ENCODE results near the gene NEURL3.

Gene NEURL3

DNA sequence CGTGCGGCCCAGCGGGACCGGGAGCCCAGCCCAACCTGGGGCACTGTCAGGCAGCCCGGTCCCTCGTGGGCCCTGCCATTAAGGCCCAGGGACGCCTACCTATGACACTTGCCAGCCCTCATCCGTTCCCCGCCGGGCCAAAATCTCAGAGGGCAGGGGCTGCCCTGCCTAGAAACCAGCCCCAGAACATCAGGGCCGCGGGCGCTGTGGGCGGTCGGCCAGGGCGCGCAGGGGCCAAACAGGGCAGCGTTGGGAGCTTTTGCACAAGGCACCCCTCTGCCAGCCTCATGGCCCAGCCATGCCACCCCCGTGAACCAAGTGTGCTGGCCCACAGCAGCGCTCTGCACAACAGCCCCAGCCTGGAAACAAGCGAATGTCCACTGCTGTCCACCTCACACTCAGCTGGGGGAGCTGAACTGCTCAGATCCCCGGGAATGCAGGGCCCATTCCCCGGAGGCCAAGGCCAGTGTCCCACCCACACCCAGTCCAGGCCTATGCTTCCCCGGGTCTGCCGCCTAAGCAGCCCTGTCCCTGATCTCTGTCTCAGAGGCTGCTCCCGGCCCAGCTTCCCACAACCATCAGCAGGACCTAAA lies 3.5 kb upstream of the NEURL3 start:
- peak overlapping the region; percentile 97 for H2BK15ac ChIP-seq (ENCODE audit: low read length)
- H2AK5ac ChIP-seq (ENCODE audit: low read depth, low read length), result peak overlapping the region; percentile 92
- peaks cover 0 to 27% (median 20%) of the 10 kb centered on the region in 3 experiments for H3K27me3 ChIP-seq (ENCODE audit: control insufficient read depth in 3 of 3, insufficient read depth in 3 of 3, low read depth in 1 of 3, low read length in 3 of 3)
- no peak overlapping the region for H2BK5ac ChIP-seq (ENCODE audit: low read length)
- no peak overlapping the region for H3K4me3 ChIP-seq (ENCODE audit: low read length in 2 of 2)
- peak overlapping the region; percentile 78 for H2AFZ ChIP-seq (ENCODE audit: low read length)
- peak overlapping the region; percentile 70 for H3K23ac ChIP-seq (ENCODE audit: low read depth, low read length, poor library complexity)
- no peak overlapping the region for H3K27ac ChIP-seq (replicated peaks; ENCODE audit: low read length)
- no peak for DNase-seq (ENCODE audit: low spot score)
- H3K18ac ChIP-seq (ENCODE audit: low read length), result peak overlapping the region; percentile 87
- H4K91ac ChIP-seq (ENCODE audit: low read depth, low read length, poor library complexity), result no peak overlapping the region
- H3K36me3 ChIP-seq (replicated peaks in 1 of 2; ENCODE audit: control insufficient read depth in 2 of 2, insufficient read depth in 2 of 2, low read length in 2 of 2), result no peaks in the 10 kb centered on the region
- no CpG with 5 or more reads among the region's 26 CpGs for WGBS, 2 donors (ENCODE audit: extremely low coverage in 2 of 2, insufficient read length in 2 of 2, insufficient replicate concordance in 1 of 2)
- peak overlapping the region; percentile 51 for H3K4me2 ChIP-seq (ENCODE audit: insufficient read depth, low read length, poor library complexity, severe bottlenecking)
- H3K9ac ChIP-seq (ENCODE audit: low read depth, low read length, poor library complexity), result peak overlapping the region; percentile 51
- no peaks in the 10 kb centered on the region for H3K79me1 ChIP-seq (ENCODE audit: low read depth, low read length)
- no peaks in the 10 kb centered on the region for H3K9me3 ChIP-seq (replicated peaks in 1 of 2; ENCODE audit: control insufficient read depth in 2 of 2, insufficient read depth in 1 of 2, low read depth in 1 of 2, low read length in 2 of 2)
- H3K4ac ChIP-seq (ENCODE audit: low read length), result peak overlapping the region; percentile 79
- no peak overlapping the region for H4K8ac ChIP-seq (ENCODE audit: low read depth, low read length)
- H2BK12ac ChIP-seq (ENCODE audit: low read length), result peak overlapping the region; percentile 47
- H3K14ac ChIP-seq (ENCODE audit: low read length), result no peak overlapping the region
- H2BK120ac ChIP-seq (ENCODE audit: low read depth, low read length), result no peak overlapping the region
- peaks cover 3 to 5% of the 10 kb centered on the region in 2 donors for H3K4me1 ChIP-seq (ENCODE audit: control insufficient read depth in 2 of 2, insufficient read depth in 1 of 2, low read depth in 1 of 2, low read length in 2 of 2)

DNA sequence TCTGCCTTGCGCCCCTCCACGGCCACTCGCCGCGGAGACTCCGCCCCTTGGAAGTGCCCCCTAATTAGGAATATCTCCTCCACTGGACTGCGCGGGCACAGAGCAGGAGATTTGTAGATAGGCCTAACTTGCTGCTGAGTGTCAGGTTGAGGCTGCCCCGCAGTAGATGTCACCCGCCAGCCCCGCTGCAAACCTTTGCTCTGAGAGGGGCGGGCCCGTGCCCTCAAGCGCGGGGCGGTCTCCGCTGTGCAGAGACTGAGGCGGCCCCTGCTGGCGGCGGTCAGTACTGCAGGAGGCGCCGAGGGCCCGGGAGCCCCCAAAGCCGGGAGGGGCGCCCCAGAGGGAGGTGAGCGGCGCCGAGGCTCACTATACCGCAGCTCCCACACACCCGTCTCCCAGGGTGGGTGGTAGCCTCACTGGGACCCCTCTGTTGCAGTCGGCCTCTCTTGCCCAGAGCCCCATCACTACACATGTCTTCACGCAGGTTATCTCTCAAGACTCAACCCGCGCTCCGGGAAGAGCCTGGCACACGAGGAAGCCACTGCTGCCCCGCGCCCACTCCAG lies 2.9 kb upstream of the NEURL3 start:
- no CpG with 5 or more reads among the region's 38 CpGs for WGBS, 2 donors (ENCODE audit: extremely low coverage in 2 of 2, insufficient read length in 2 of 2, insufficient replicate concordance in 1 of 2)
- peak overlapping the region; percentile 47 for H2BK12ac ChIP-seq (ENCODE audit: low read length)
- no peak overlapping the region for H4K8ac ChIP-seq (ENCODE audit: low read depth, low read length)
- H3K14ac ChIP-seq (ENCODE audit: low read length), result no peak overlapping the region
- peak; percentile 76 for DNase-seq (ENCODE audit: low spot score)
- no peaks in the 10 kb centered on the region for H3K79me1 ChIP-seq (ENCODE audit: low read depth, low read length)
- no peak overlapping the region for H2BK5ac ChIP-seq (ENCODE audit: low read length)
- peak overlapping the region; percentile 58 for H2AFZ ChIP-seq (ENCODE audit: low read length)
- peak overlapping the region; percentile 87 for H3K18ac ChIP-seq (ENCODE audit: low read length)
- H3K36me3 ChIP-seq (replicated peaks in 1 of 2; ENCODE audit: control insufficient read depth in 2 of 2, insufficient read depth in 2 of 2, low read length in 2 of 2), result no peaks in the 10 kb centered on the region
- H2BK15ac ChIP-seq (ENCODE audit: low read length), result peak overlapping the region; percentile 97
- no peak overlapping the region for H3K27ac ChIP-seq (replicated peaks; ENCODE audit: low read length)
- peak overlapping the region; percentile 79 for H3K4ac ChIP-seq (ENCODE audit: low read length)
- H3K23ac ChIP-seq (ENCODE audit: low read depth, low read length, poor library complexity), result peak overlapping the region; percentile 70
- no peaks in the 10 kb centered on the region for H3K9me3 ChIP-seq (replicated peaks in 1 of 2; ENCODE audit: control insufficient read depth in 2 of 2, insufficient read depth in 1 of 2, low read depth in 1 of 2, low read length in 2 of 2)
- peaks cover 0 to 27% (median 20%) of the 10 kb centered on the region in 3 experiments for H3K27me3 ChIP-seq (ENCODE audit: control insufficient read depth in 3 of 3, insufficient read depth in 3 of 3, low read depth in 1 of 3, low read length in 3 of 3)
- H3K4me3 ChIP-seq (ENCODE audit: low read length in 2 of 2), result no peak overlapping the region
- H4K91ac ChIP-seq (ENCODE audit: low read depth, low read length, poor library complexity), result no peak overlapping the region
- no peak overlapping the region for H2BK120ac ChIP-seq (ENCODE audit: low read depth, low read length)
- peak overlapping the region; percentile 59 for H3K4me2 ChIP-seq (ENCODE audit: insufficient read depth, low read length, poor library complexity, severe bottlenecking)
- H3K9ac ChIP-seq (ENCODE audit: low read depth, low read length, poor library complexity), result peak overlapping the region; percentile 51
- peak overlapping the region; percentile 92 for H2AK5ac ChIP-seq (ENCODE audit: low read depth, low read length)
- peaks cover 3 to 5% of the 10 kb centered on the region in 2 donors for H3K4me1 ChIP-seq (ENCODE audit: control insufficient read depth in 2 of 2, insufficient read depth in 1 of 2, low read depth in 1 of 2, low read length in 2 of 2)

- Histone ChIP-seq H2BK15ac (ENCODE audit: low read length) (no peak overlapping the region), H3K4me1 (ENCODE audit: control insufficient read depth in 2 of 2, insufficient read depth in 1 of 2, low read depth in 1 of 2, low read length in 2 of 2) (peaks cover 3 to 5% of the 10 kb centered on the region in 2 donors), H2BK12ac (ENCODE audit: low read length) (no peak overlapping the region), H3K27ac (replicated peaks; ENCODE audit: low read length) (no peak overlapping the region), H3K27me3 (ENCODE audit: control insufficient read depth in 3 of 3, insufficient read depth in 3 of 3, low read depth in 1 of 3, low read length in 3 of 3) (peaks cover 0 to 27% (median 20%) of the 10 kb centered on the region in 3 experiments), H2BK5ac (ENCODE audit: low read length) (no peak overlapping the region), H3K4me3 (ENCODE audit: low read length in 2 of 2) (no peak overlapping the region), H2BK120ac (ENCODE audit: low read depth, low read length) (no peak overlapping the region), H3K23ac (ENCODE audit: low read depth, low read length, poor library complexity) (no peak overlapping the region), H3K14ac (ENCODE audit: low read length) (no peak overlapping the region), H3K4ac (ENCODE audit: low read length) (no peak overlapping the region), H2AFZ (ENCODE audit: low read length) (no peak overlapping the region), H3K79me1 (ENCODE audit: low read depth, low read length) (no peaks in the 10 kb centered on the region), H3K4me2 (ENCODE audit: insufficient read depth, low read length, poor library complexity, severe bottlenecking) (no peak overlapping the region), H3K9ac (ENCODE audit: low read depth, low read length, poor library complexity) (no peak overlapping the region), H3K36me3 (replicated peaks in 1 of 2; ENCODE audit: control insufficient read depth in 2 of 2, insufficient read depth in 2 of 2, low read length in 2 of 2) (no peaks in the 10 kb centered on the region), H4K8ac (ENCODE audit: low read depth, low read length) (no peak overlapping the region), H2AK5ac (ENCODE audit: low read depth, low read length) (no peak overlapping the region), H3K9me3 (replicated peaks in 1 of 2; ENCODE audit: control insufficient read depth in 2 of 2, insufficient read depth in 1 of 2, low read depth in 1 of 2, low read length in 2 of 2) (no peaks in the 10 kb centered on the region), H4K91ac (ENCODE audit: low read depth, low read length, poor library complexity) (no peak overlapping the region), H3K18ac (ENCODE audit: low read length) (no peak overlapping the region)
- no peak for DNase-seq (ENCODE audit: low spot score)
- WGBS, 2 donors (ENCODE audit: extremely low coverage in 2 of 2, insufficient read length in 2 of 2, insufficient replicate concordance in 1 of 2), result no CpG with 5 or more reads among the region's 7 CpGs
Measured at GRCh38 chr2:96506907-96507240, 1.7 kb upstream of the NEURL3 start.

DNA sequence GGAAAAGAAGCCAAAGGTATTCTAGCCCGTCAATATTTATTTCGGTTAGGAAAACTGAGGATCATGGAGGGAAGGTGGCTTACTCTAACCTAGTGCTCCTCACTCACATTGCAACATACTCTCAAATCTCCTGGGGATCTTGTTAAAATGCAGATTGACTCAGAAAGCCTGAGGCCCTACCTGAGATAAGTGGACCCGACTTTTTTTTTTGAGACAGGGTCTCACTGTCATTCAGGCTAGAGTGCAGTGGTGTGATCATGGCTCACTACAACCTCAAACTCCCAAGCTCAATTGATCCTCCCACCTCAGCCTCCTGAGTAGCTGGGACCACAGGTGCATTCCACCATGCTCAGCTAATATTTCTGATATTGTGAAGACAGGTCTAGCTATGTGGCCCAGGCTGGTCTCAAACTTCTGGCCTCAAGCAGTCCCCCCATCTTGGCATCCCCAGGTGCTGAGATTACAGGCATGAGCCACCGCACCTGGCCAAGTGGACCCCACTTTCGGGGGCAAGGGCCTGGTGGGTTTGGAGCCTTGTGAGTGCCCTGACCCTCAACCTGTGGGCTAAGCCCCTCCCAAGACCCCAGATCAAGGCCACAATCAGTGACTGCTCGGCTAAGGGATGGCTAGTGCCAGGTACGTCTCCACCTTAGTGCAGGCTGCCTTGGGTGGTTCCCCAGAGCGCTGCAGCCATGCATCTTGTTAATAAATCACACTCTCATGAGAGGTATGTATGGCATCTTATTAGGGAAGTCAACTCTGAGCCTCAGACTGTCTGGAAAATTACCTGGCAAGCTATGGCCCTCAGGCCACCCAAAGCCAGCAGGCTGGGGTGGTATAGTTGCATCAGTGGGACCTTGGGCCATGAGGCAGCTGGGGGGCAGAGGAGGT lies 1.1 kb upstream of the NEURL3 start:
- no peak overlapping the region for H2BK5ac ChIP-seq (ENCODE audit: low read length)
- H4K91ac ChIP-seq (ENCODE audit: low read depth, low read length, poor library complexity), result no peak overlapping the region
- no peak overlapping the region for H4K8ac ChIP-seq (ENCODE audit: low read depth, low read length)
- H2BK120ac ChIP-seq (ENCODE audit: low read depth, low read length), result no peak overlapping the region
- H3K36me3 ChIP-seq (replicated peaks in 1 of 2; ENCODE audit: control insufficient read depth in 2 of 2, insufficient read depth in 2 of 2, low read length in 2 of 2), result no peaks in the 10 kb centered on the region
- H3K18ac ChIP-seq (ENCODE audit: low read length), result peak overlapping the region; percentile 27
- no peak overlapping the region for H2BK12ac ChIP-seq (ENCODE audit: low read length)
- H2AK5ac ChIP-seq (ENCODE audit: low read depth, low read length), result peak overlapping the region; percentile 83
- no peak overlapping the region for H3K23ac ChIP-seq (ENCODE audit: low read depth, low read length, poor library complexity)
- H3K4ac ChIP-seq (ENCODE audit: low read length), result peak overlapping the region; percentile 3
- WGBS, 2 donors (ENCODE audit: extremely low coverage in 2 of 2, insufficient read length in 2 of 2, insufficient replicate concordance in 1 of 2), result no CpG with 5 or more reads among the region's 8 CpGs
- no peak overlapping the region for H3K14ac ChIP-seq (ENCODE audit: low read length)
- H3K79me1 ChIP-seq (ENCODE audit: low read depth, low read length), result no peaks in the 10 kb centered on the region
- no peak overlapping the region for H3K4me3 ChIP-seq (ENCODE audit: low read length in 2 of 2)
- no peak overlapping the region for H3K4me2 ChIP-seq (ENCODE audit: insufficient read depth, low read length, poor library complexity, severe bottlenecking)
- peaks cover 3 to 11% of the 10 kb centered on the region in 2 donors for H3K4me1 ChIP-seq (ENCODE audit: control insufficient read depth in 2 of 2, insufficient read depth in 1 of 2, low read depth in 1 of 2, low read length in 2 of 2)
- H3K27me3 ChIP-seq (ENCODE audit: control insufficient read depth in 3 of 3, insufficient read depth in 3 of 3, low read depth in 1 of 3, low read length in 3 of 3), result peaks cover 0 to 24% (median 20%) of the 10 kb centered on the region in 3 experiments
- H3K9me3 ChIP-seq (replicated peaks in 1 of 2; ENCODE audit: control insufficient read depth in 2 of 2, insufficient read depth in 1 of 2, low read depth in 1 of 2, low read length in 2 of 2), result no peaks in the 10 kb centered on the region
- H3K9ac ChIP-seq (ENCODE audit: low read depth, low read length, poor library complexity), result no peak overlapping the region
- H2BK15ac ChIP-seq (ENCODE audit: low read length), result no peak overlapping the region
- no peak overlapping the region for H2AFZ ChIP-seq (ENCODE audit: low read length)
- no peak overlapping the region for H3K27ac ChIP-seq (replicated peaks; ENCODE audit: low read length)
- no peak for DNase-seq (ENCODE audit: low spot score)

All from neuronal stem cell (in vitro differentiated cells).